Upper lobe of left lung (tissue), 4 donors: ENCODE results near the gene PRICKLE4.

Source experiments
- POLR2AphosphoS5 ChIP-seq, 2 donors: sonication (generic); formaldehyde crosslinking; IDR thresholded peaks; one replicate each; pipeline ENCODE4 v1.5.1; 2017; ENCODE audit warnings: antibody characterized with exemption in 2 of 2
- TF ChIP-seq, protein P1 (sequence below), 6 experiments: fragments of 450-650 bp in 4 of 6; fragments of 200-600 bp in 2 of 6; sonication (generic) in 2 of 6; IDR thresholded peaks; one replicate each; pipeline ENCODE4 v1.5.1; 2016 to 2019; ENCODE audit warnings: antibody characterized with exemption in 6 of 6

DNA sequence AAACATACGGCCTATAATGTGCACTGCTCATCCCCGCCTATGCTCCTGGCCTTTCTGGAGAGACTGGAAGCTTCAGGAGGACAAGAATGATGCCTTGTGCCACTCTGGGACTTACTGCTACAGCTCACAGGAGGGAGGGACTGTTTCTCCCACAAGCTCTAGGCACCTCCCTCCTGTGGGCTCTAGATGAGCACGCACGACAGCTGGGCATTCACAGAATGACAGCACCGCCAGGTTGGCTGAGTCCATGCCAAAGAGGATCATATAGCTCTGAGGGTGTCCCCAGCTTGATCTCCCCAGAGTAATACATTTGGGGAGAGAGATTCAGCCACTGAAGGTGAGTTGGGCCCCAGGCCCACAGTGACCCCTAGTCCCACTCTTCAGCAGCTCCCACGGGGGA is 23.3 kb upstream of the PRICKLE4 start:
- TF ChIP-seq, protein P1, sequence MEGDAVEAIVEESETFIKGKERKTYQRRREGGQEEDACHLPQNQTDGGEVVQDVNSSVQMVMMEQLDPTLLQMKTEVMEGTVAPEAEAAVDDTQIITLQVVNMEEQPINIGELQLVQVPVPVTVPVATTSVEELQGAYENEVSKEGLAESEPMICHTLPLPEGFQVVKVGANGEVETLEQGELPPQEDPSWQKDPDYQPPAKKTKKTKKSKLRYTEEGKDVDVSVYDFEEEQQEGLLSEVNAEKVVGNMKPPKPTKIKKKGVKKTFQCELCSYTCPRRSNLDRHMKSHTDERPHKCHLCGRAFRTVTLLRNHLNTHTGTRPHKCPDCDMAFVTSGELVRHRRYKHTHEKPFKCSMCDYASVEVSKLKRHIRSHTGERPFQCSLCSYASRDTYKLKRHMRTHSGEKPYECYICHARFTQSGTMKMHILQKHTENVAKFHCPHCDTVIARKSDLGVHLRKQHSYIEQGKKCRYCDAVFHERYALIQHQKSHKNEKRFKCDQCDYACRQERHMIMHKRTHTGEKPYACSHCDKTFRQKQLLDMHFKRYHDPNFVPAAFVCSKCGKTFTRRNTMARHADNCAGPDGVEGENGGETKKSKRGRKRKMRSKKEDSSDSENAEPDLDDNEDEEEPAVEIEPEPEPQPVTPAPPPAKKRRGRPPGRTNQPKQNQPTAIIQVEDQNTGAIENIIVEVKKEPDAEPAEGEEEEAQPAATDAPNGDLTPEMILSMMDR (IDR thresholded peaks at IDR 0.05): no peak
- no peak for TF ChIP-seq POLR2AphosphoS5 (IDR thresholded peaks at IDR 0.05)
